Renal cortex interstitium (tissue), 15 donors: ENCODE results near the gene CHD3. TPM values are rescaled to one million over a fixed set of nuclear protein-coding genes. Genes with fewer than 3 reads are reported as not detected.

Source experiments
- DNase-seq, 11 donors: peaks; one replicate each; pipeline ENCODE4 v3.0.0-alpha.2; 2013; ENCODE audit warnings: low read depth in 9 of 11, low spot score in 4 of 11; ENCODE audit errors: extremely low read depth in 1 of 11
- long read RNA-seq, 16 experiments: transcript quantifications; one replicate each; lab custom pipeline, GENCODE V29; 2026
- polyA plus RNA-seq, 3 donors: library from polyadenylated mRNA; unstranded; fragments of 120-200 nt; gene quantifications; one replicate each; pipeline ENCODE4 v1.2.1, GENCODE V29; 2013; ENCODE audit not compliant: insufficient read length in 3 of 3

The CHD3 gene
- polyA plus RNA-seq = 100 to 1,000 TPM; 168 to 213 (median 199) TPM
- long read RNA-seq, donor 1, transcript CHD3-211 (3 exons, 2,515 nt) = major isoform, 5 of 23 reads
- long read RNA-seq, donor 1, partial matches to known transcripts = 17 of 23 reads
- long read RNA-seq, donor 1, other reads (novel, unspliced or antisense) = 0 of 23 reads
- long read RNA-seq, donor 2, transcript CHD3-211 (3 exons, 2,515 nt) = major isoform, 5 of 22 reads
- long read RNA-seq, donor 2, partial matches to known transcripts = 17 of 22 reads
- long read RNA-seq, donor 2, other reads (novel, unspliced or antisense) = 0 of 22 reads
- long read RNA-seq, donor 3, full-length matches to known transcripts = 6 of 42 reads
- long read RNA-seq, donor 3, partial matches to known transcripts = 36 of 42 reads
- long read RNA-seq, donor 3, other reads (novel, unspliced or antisense) = 0 of 42 reads
- long read RNA-seq, donor 4, transcript CHD3-211 (3 exons, 2,515 nt) = major isoform, 10 of 44 reads
- long read RNA-seq, donor 4, partial matches to known transcripts = 34 of 44 reads
- long read RNA-seq, donor 4, other reads (novel, unspliced or antisense) = 0 of 44 reads
- long read RNA-seq, donor 5 = 0 reads
- long read RNA-seq, donor 6, transcript CHD3-211 (3 exons, 2,515 nt) = major isoform, 9 of 101 reads
- long read RNA-seq, donor 6, partial matches to known transcripts = 89 of 101 reads
- long read RNA-seq, donor 6, other reads (novel, unspliced or antisense) = 0 of 101 reads
- long read RNA-seq, donor 7, transcript CHD3-211 (3 exons, 2,515 nt) = major isoform, 8 of 47 reads
- long read RNA-seq, donor 7, partial matches to known transcripts = 39 of 47 reads
- long read RNA-seq, donor 7, other reads (novel, unspliced or antisense) = 0 of 47 reads
- long read RNA-seq, donor 8 = 0 reads
- long read RNA-seq, donor 9, transcript CHD3-211 (3 exons, 2,515 nt) = major isoform, 5 of 15 reads
- long read RNA-seq, donor 9, partial matches to known transcripts = 10 of 15 reads
- long read RNA-seq, donor 9, other reads (novel, unspliced or antisense) = 0 of 15 reads
- long read RNA-seq, donor 10, partial matches to known transcripts = 16 of 20 reads
- long read RNA-seq, donor 10, other reads (novel, unspliced or antisense) = 0 of 20 reads
- long read RNA-seq, donor 11, transcript CHD3-211 (3 exons, 2,515 nt) = major isoform, 6 of 40 reads
- long read RNA-seq, donor 11, partial matches to known transcripts = 34 of 40 reads
- long read RNA-seq, donor 11, other reads (novel, unspliced or antisense) = 0 of 40 reads
- long read RNA-seq, donor 12, transcript CHD3-211 (3 exons, 2,515 nt) = major isoform, 7 of 14 reads
- long read RNA-seq, donor 12, partial matches to known transcripts = 7 of 14 reads
- long read RNA-seq, donor 12, other reads (novel, unspliced or antisense) = 0 of 14 reads
- long read RNA-seq, donor 13 = 0 reads
- long read RNA-seq, donor 14, full-length matches to known transcripts = 4 of 14 reads
- long read RNA-seq, donor 14, partial matches to known transcripts = 10 of 14 reads
- long read RNA-seq, donor 14, other reads (novel, unspliced or antisense) = 0 of 14 reads
- long read RNA-seq, donor 15, partial matches to known transcripts = 6 of 7 reads
- long read RNA-seq, donor 15, other reads (novel, unspliced or antisense) = 0 of 7 reads
- long read RNA-seq, donor 16, transcript CHD3-211 (3 exons, 2,515 nt) = major isoform, 16 of 215 reads
- long read RNA-seq, donor 16, partial matches to known transcripts = 199 of 215 reads
- long read RNA-seq, donor 16, other reads (novel, unspliced or antisense) = 0 of 215 reads

- peak in 3 of 11 donors; percentile 25 to 39 (median 29) for DNase-seq
Observed at GRCh38 chr17:7888184-7888920, at the start of gene CHD3. Gene CHD3, plus strand, starts transcription at chr17:7888789. Its CDS starts 212 bp downstream, at chr17:7889001.

DNA sequence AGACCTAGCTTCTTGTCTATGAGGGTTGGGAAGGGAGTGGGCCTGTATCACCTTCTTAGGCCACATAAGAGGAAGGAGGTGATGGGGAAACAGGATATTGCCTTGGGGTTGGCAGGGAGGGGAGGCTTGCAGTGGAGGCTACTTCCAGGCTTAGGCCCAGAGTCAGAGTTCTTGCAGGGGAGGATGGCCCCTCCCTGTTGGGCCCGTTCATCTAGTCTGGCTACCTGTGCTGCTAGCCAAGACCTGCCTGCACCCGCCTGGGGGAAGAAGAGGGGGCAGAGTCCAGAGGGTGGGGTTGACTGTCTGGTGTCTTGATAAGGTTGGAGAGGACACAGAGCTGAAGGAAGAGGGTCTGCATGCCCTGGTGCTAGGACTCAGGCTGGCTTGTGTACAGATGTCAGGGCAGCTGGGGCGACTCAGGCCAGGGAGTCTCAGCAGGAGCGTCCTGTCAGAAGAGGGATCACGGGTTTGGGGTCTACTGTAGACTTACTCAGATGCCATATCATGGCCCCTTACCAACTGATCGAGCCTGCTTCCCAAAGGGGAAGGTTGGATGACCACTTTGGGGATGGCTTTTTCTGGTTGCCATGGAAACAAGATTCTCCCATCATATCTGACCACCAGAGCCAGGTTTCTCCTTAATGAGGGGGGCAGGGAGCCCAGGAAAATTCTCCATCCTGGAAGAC, 49.3 kb upstream of the CHD3 start:
- DNase-seq = no peak

GRCh38 chr17:7839876-7840261, 48.7 kb upstream of the CHD3 start:
- DNase-seq = no peak

GRCh38 chr17:7840441-7840840, 48.1 kb upstream of the CHD3 start:
- no peak for DNase-seq

- DNase-seq = no peak
Observed at GRCh38 chr17:7840875-7841274, 47.7 kb upstream of the CHD3 start.

DNA sequence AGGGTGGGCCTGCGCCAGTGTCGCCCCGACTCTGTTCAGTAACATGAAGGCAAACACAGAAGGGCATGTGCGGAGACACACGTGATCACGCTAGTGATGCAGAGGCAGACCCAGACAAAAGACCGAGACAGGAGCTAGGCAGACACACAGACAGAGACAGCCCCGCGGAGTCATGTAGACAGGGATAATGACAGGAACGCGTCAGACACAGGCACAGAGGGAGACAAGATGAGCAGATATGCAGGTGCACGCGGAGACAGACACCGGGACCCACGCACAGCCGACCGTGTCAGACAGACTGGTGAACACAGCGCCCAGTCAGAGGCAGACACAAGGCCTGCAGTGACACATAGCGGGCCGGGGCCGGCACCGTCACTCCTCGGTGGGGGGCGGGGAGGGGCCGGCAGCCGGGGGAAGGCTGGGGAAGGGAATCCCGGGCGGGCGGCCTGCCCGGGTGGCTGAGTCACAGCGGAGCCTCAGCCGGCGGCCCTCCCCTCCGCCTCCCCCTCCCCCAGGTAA, 47.1 kb upstream of the CHD3 start:
- peak in 1 of 11 donors; percentile 50 for DNase-seq

DNA sequence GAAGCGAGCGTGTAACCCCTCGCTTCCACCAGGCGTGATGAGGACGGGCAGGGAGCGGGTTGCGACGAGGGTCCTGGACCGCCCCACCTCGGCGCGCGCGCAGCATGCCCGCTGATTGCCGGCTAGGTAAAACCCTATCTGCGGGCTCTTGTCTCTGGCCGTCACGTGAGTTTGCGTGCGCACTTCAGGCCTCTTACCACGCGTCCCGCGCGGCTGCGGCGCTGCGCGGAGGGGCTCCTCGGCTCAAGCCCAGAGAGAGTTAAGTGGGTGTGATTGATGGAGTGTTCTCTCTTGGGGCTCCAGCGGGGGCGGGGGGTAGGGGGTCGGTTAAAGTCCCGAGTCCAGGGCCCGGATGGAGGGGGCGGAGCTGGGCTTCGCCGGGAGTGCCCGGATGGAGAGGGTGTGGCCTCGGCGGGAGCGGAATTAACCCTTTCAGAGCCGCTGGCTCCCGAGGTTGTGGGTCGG, 46.6 kb upstream of the CHD3 start:
- DNase-seq = peak in 6 of 11 donors; percentile 86 to 92 (median 90)

GRCh38 chr17:7842380-7843256, 46.0 kb upstream of the CHD3 start:
- peak in 1 of 11 donors; percentile 44 for DNase-seq

DNA sequence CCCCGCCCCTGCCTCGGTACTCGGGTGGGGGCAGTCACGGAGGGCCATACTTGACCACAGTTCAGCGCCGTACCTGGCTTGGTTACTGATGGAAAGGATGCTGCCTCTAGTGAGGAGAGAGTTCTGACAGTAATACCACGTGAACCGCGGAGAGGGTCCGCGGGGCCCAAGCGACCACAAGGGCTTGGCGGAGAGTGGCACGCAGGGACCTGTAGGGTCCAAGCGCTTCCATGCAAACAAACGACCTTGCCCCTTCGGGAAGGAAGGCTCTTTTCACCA, 45.4 kb upstream of the CHD3 start:
- no peak for DNase-seq

GRCh38 chr17:7843536-7844291, 44.9 kb upstream of the CHD3 start:
- DNase-seq = peak in 2 of 11 donors; percentile 66 to 75

DNA sequence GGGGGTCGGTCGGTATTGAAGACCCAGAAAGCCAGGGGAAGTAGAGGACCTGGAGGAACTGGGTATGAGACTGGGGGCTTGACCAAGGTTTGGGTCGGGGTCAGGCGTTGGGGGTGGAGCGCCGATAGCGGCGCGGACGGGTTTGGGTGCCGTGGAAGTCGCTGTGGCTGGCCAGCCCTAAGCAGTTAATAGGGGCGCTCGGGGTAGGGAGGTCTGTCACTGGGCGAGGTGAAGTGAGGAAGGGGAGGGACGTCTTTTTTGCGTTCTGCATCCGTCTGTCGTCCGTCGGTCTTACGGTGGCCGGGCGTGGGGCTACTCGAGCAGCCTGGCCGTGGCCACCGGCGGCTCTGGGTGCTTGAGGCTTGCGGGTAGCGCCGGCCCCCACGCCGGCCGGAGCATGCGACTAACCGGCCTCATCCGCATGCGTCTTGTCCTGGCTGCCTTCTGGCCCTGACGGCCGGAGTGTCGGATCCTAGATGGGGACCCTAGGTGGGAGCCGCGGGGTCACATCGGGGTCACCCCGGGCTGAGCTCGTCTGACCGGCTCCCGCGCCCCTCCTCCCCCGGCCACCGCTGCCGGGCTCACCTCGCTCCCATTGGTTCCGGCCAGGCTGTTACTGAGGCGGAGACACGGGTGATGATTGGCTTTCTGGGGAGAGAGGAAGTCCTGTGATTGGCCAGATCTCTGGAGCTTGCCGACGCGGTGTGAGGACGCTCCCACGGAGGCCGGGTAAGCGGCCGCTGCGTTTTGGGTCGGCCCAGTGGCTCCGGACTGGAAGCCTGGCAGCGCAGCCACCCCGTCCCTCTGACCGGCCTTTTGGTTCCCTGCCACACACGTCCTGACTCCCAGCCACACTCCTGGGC, 44.1 kb upstream of the CHD3 start:
- peak in 6 of 11 donors; percentile 80 to 92 (median 88) for DNase-seq

DNA sequence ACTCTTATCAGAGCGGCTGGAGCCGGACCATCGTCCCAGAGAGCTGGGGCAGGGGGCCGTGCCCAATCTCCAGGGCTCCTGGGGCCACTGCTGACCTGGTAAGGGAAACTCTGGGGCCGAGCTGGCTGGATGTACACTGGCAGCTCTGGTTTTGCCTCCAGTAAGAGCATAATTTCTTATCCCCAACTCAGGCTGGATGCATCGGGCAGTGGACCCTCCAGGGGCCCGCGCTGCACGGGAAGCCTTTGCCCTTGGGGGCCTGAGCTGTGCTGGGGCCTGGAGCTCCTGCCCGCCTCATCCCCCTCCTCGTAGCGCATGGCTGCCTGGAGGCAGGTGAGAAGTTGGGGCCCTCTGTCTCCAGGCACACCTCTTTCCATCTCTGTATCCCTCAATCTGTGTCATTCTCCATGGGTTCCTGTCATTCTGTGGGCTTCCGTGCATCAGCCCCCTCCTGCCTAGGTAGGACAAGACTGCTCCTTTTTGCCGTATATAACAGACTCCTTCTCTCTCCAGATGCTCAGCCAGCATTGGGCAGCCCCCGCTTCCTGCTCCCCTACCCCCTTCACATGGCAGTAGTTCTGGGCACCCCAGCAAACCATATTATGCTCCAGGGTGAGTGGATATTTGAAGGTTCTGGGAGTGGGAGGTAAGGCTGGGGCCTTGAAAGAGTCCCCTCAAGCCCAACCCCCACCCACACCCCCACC, 43.1 kb upstream of the CHD3 start:
- no peak for DNase-seq

- no peak for DNase-seq
Observed at GRCh38 chr17:7846063-7846735, 42.4 kb upstream of the CHD3 start.
